ENCODE measurements around the gene CYP4F12. TPM values are rescaled to one million over a fixed set of nuclear protein-coding genes. Genes with fewer than 3 reads are reported as not detected.

Gene CYP4F12
- total RNA-seq, 1 donor from 2014 or later, result 1.0 TPM

GRCh38 chr19:15636026-15636425 lies 36.9 kb upstream of the CYP4F12 start:
- H3K9ac ChIP-seq (ENCODE audit: low read depth in 1 of 3, low read length in 3 of 3), result no peak overlapping the region
- H3K36me3 ChIP-seq (ENCODE audit: control insufficient read depth in 3 of 3, insufficient read depth in 3 of 3, low read length in 3 of 3), result no peaks in the 10 kb centered on the region
- H3K4me3 ChIP-seq (ENCODE audit: low read length in 3 of 3), result no peak overlapping the region
- no peak overlapping the region for H3K27ac ChIP-seq (ENCODE audit: low read depth, low read length)
- peaks cover 0 to 6% (median 3%) of the 10 kb centered on the region in 3 donors for H3K27me3 ChIP-seq (ENCODE audit: control insufficient read depth in 3 of 3, insufficient read depth in 3 of 3, low read length in 3 of 3)
- H3K9me3 ChIP-seq (ENCODE audit: control insufficient read depth in 3 of 3, low read length in 3 of 3), result no peaks in the 10 kb centered on the region
- no peaks in the 10 kb centered on the region for H3K4me1 ChIP-seq (ENCODE audit: control insufficient read depth in 3 of 3, insufficient read depth in 3 of 3, low read length in 3 of 3)

DNA sequence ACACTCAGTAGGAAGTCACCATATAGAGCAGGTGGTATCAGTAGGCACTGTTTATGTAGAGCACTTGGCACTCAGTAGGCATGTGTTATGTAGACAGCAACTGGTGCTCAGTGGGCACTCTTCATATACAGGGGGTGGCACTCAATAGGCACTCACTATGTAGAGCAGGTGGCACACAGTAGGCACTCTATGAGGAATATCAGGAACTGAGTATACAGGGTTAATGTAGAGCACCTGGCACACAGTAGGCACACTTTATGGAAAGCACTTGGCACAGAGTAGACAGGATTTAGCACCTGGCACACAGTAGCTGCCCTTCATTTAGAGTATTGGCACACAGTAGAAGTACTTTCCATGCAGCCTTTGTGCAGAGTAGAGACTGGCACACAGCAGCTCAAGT lies 33.3 kb upstream of the CYP4F12 start:
- peaks cover 0 to 6% (median 3%) of the 10 kb centered on the region in 3 donors for H3K27me3 ChIP-seq (ENCODE audit: control insufficient read depth in 3 of 3, insufficient read depth in 3 of 3, low read length in 3 of 3)
- no peaks in the 10 kb centered on the region for H3K9me3 ChIP-seq (ENCODE audit: control insufficient read depth in 3 of 3, low read length in 3 of 3)
- no peak overlapping the region for H3K27ac ChIP-seq (ENCODE audit: low read depth, low read length)
- no peak overlapping the region for H3K4me3 ChIP-seq (ENCODE audit: low read length in 3 of 3)
- H3K9ac ChIP-seq (ENCODE audit: low read depth in 1 of 3, low read length in 3 of 3), result no peak overlapping the region
- H3K4me1 ChIP-seq (ENCODE audit: control insufficient read depth in 3 of 3, insufficient read depth in 3 of 3, low read length in 3 of 3), result no peaks in the 10 kb centered on the region
- no peaks in the 10 kb centered on the region for H3K36me3 ChIP-seq (ENCODE audit: control insufficient read depth in 3 of 3, insufficient read depth in 3 of 3, low read length in 3 of 3)

DNA sequence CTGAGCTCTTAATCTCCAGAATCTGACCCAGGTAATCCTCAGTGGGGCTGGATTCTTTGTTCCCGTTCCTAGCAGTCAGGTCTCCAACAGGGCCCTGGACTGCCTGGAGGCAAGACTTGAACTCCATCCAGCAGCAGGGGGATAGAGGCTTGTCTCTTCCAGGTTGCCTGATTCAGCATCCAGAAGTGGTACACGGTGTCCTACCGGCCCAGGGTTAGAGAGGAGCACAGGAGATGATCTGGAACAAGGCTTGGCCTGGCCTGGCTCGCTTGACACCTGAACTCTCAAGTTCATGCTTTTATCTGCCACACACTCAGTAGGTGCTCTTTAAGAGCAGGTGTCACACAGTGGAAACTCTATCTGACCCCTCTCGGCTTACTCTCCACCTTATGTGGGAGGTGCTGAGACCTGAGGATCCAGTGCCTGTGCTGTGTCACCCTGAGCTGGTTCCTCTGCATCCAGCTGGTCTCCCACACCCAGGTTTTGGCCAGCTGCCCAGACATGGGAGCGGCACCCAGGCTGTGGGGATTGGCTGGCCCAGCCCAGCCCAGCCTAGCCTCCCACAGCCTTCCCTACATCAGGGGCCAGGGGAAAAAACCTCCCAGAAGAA lies 32.5 kb upstream of the CYP4F12 start, which contains the start of gene CYP4F3:
TSS of gene CYP4F3 (plus strand) at position 604 of the 610 bp plus-strand sequence. CDS start 519 bp downstream, outside the sequence.
- no peak within 1 kb of the TSS for H3K9ac ChIP-seq (ENCODE audit: low read depth in 1 of 3, low read length in 3 of 3)
- no peak within 1 kb of the TSS for H3K27ac ChIP-seq (ENCODE audit: low read depth, low read length)
- H3K4me1 ChIP-seq (ENCODE audit: control insufficient read depth in 3 of 3, insufficient read depth in 3 of 3, low read length in 3 of 3), result no peaks in the 10 kb centered on the region
- H3K36me3 ChIP-seq (ENCODE audit: control insufficient read depth in 3 of 3, insufficient read depth in 3 of 3, low read length in 3 of 3), result no peaks in the 10 kb centered on the region
- H3K4me3 ChIP-seq (ENCODE audit: low read length in 3 of 3), result no peak within 1 kb of the TSS
- no peaks in the 10 kb centered on the region for H3K9me3 ChIP-seq (ENCODE audit: control insufficient read depth in 3 of 3, low read length in 3 of 3)
- H3K27me3 ChIP-seq (ENCODE audit: control insufficient read depth in 3 of 3, insufficient read depth in 3 of 3, low read length in 3 of 3), result peaks cover 0 to 6% (median 1%) of the 10 kb centered on the region in 3 donors

DNA sequence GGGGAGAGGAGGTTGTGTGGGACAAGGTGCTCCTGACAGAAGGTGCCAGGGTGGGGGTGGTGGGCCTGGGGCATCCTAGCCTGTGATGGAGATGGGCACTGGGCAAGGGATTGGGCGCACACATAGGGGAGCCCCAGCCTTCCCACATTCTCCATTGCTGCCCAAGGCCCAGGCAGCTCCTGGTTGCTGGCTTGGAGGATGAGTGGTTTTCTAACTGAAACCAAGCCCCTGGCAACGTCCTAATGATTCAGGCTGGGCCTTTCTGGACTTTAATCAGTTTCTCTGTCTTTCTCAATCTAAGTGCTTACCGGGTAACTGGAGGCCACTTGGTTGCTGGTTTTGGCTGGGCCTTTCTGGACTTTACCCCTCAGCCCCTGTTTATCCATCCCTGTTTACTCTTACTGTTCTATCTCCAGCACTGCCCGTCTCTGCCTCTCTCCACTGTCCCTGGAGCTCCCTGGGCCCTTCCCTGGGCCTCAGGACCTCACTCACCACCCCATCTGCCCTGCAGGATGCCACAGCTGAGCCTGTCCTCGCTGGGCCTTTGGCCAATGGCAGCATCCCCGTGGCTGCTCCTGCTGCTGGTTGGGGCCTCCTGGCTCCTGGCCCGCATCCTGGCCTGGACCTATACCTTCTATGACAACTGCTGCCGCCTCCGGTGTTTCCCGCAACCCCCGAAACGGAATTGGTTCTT lies 31.8 kb upstream of the CYP4F12 start:
- Histone ChIP-seq H3K27ac (ENCODE audit: low read depth, low read length) (no peak overlapping the region), H3K9ac (ENCODE audit: low read depth in 1 of 3, low read length in 3 of 3) (no peak overlapping the region), H3K4me1 (ENCODE audit: control insufficient read depth in 3 of 3, insufficient read depth in 3 of 3, low read length in 3 of 3) (no peaks in the 10 kb centered on the region), H3K4me3 (ENCODE audit: low read length in 3 of 3) (no peak overlapping the region), H3K9me3 (ENCODE audit: control insufficient read depth in 3 of 3, low read length in 3 of 3) (no peaks in the 10 kb centered on the region), H3K27me3 (ENCODE audit: control insufficient read depth in 3 of 3, insufficient read depth in 3 of 3, low read length in 3 of 3) (peaks cover 0 to 3% (median 0%) of the 10 kb centered on the region in 3 donors), H3K36me3 (ENCODE audit: control insufficient read depth in 3 of 3, insufficient read depth in 3 of 3, low read length in 3 of 3) (no peaks in the 10 kb centered on the region)

DNA sequence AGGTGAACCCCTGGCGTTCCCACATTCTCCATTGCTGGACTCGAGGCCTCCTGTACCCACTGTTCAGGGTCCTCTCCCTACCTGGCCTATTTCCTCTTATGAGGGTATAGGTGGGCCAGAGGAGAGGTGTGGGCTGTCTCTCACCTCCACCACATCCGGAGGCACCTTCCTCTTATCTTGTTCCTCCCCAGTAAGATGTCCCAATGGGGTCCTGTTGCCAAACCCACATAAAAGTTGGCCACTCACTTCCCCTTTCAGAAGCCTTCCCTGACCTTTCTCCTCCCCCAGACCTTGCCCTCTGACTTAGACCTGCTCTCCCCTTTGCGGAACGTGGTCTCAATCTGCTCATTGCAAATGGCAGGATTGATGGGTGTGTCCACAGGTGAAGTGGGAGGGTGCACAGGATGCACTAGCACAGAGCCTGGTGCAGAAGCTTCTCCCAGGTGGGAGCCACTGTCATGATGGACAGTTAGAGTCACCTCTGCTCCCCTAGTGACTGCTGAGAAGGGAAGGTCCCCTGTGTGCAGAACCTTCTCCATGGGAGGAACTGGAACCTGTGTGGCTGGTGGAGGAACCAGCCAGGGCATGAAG lies 30.9 kb upstream of the CYP4F12 start:
- H3K36me3 ChIP-seq (ENCODE audit: control insufficient read depth in 3 of 3, insufficient read depth in 3 of 3, low read length in 3 of 3), result no peaks in the 10 kb centered on the region
- H3K4me1 ChIP-seq (ENCODE audit: control insufficient read depth in 3 of 3, insufficient read depth in 3 of 3, low read length in 3 of 3), result no peaks in the 10 kb centered on the region
- H3K9ac ChIP-seq (ENCODE audit: low read depth in 1 of 3, low read length in 3 of 3), result no peak overlapping the region
- no peak overlapping the region for H3K27ac ChIP-seq (ENCODE audit: low read depth, low read length)
- no peak overlapping the region for H3K4me3 ChIP-seq (ENCODE audit: low read length in 3 of 3)
- peaks cover 0 to 4% (median 2%) of the 10 kb centered on the region in 3 donors for H3K27me3 ChIP-seq (ENCODE audit: control insufficient read depth in 3 of 3, insufficient read depth in 3 of 3, low read length in 3 of 3)
- H3K9me3 ChIP-seq (ENCODE audit: control insufficient read depth in 3 of 3, low read length in 3 of 3), result peaks cover 0 to 4% (median 2%) of the 10 kb centered on the region in 3 donors

GRCh38 chr19:15642807-15643206 lies 30.1 kb upstream of the CYP4F12 start:
- no peak overlapping the region for H3K9ac ChIP-seq (ENCODE audit: low read depth in 1 of 3, low read length in 3 of 3)
- H3K27me3 ChIP-seq (ENCODE audit: control insufficient read depth in 3 of 3, insufficient read depth in 3 of 3, low read length in 3 of 3), result peaks cover 0 to 4% (median 2%) of the 10 kb centered on the region in 3 donors
- H3K9me3 ChIP-seq (ENCODE audit: control insufficient read depth in 3 of 3, low read length in 3 of 3), result peaks cover 0 to 8% (median 2%) of the 10 kb centered on the region in 3 donors
- no peak overlapping the region for H3K27ac ChIP-seq (ENCODE audit: low read depth, low read length)
- H3K4me3 ChIP-seq (ENCODE audit: low read length in 3 of 3), result no peak overlapping the region
- no peaks in the 10 kb centered on the region for H3K4me1 ChIP-seq (ENCODE audit: control insufficient read depth in 3 of 3, insufficient read depth in 3 of 3, low read length in 3 of 3)
- no peaks in the 10 kb centered on the region for H3K36me3 ChIP-seq (ENCODE audit: control insufficient read depth in 3 of 3, insufficient read depth in 3 of 3, low read length in 3 of 3)

DNA sequence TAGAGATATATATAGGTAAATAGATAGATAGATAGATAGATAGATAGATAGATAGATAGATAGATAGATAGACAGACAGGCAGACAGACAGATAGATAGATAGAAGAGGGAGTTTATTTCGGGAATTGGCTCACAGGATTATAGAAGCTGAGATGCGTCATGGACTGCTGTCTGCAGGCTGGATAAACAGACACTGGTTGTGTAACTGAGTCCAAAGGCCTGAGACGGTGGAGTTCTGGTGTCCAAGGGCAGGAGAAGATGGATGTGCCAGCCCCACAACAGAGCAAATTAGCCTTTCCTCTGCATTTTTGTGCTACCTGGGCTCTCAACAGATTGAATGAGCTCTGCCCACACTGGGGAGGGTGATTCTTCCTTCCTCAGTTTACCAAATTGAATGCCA lies 29.5 kb upstream of the CYP4F12 start:
- Histone ChIP-seq H3K36me3 (ENCODE audit: control insufficient read depth in 3 of 3, insufficient read depth in 3 of 3, low read length in 3 of 3) (no peaks in the 10 kb centered on the region), H3K9ac (ENCODE audit: low read depth in 1 of 3, low read length in 3 of 3) (no peak overlapping the region), H3K27ac (ENCODE audit: low read depth, low read length) (no peak overlapping the region), H3K27me3 (ENCODE audit: control insufficient read depth in 3 of 3, insufficient read depth in 3 of 3, low read length in 3 of 3) (peaks cover 0 to 4% (median 2%) of the 10 kb centered on the region in 3 donors), H3K4me1 (ENCODE audit: control insufficient read depth in 3 of 3, insufficient read depth in 3 of 3, low read length in 3 of 3) (no peaks in the 10 kb centered on the region), H3K4me3 (ENCODE audit: low read length in 3 of 3) (no peak overlapping the region), H3K9me3 (ENCODE audit: control insufficient read depth in 3 of 3, low read length in 3 of 3) (peaks cover 0 to 8% (median 2%) of the 10 kb centered on the region in 3 donors)

- Histone ChIP-seq H3K9me3 (ENCODE audit: control insufficient read depth in 3 of 3, low read length in 3 of 3) (peaks cover 0 to 8% (median 2%) of the 10 kb centered on the region in 3 donors), H3K4me3 (ENCODE audit: low read length in 3 of 3) (no peak overlapping the region), H3K9ac (ENCODE audit: low read depth in 1 of 3, low read length in 3 of 3) (no peak overlapping the region), H3K27ac (ENCODE audit: low read depth, low read length) (no peak overlapping the region), H3K4me1 (ENCODE audit: control insufficient read depth in 3 of 3, insufficient read depth in 3 of 3, low read length in 3 of 3) (no peaks in the 10 kb centered on the region), H3K36me3 (ENCODE audit: control insufficient read depth in 3 of 3, insufficient read depth in 3 of 3, low read length in 3 of 3) (no peaks in the 10 kb centered on the region), H3K27me3 (ENCODE audit: control insufficient read depth in 3 of 3, insufficient read depth in 3 of 3, low read length in 3 of 3) (peaks cover 0 to 4% (median 2%) of the 10 kb centered on the region in 3 donors)
Observed at GRCh38 chr19:15644066-15644741, 28.7 kb upstream of the CYP4F12 start.

DNA sequence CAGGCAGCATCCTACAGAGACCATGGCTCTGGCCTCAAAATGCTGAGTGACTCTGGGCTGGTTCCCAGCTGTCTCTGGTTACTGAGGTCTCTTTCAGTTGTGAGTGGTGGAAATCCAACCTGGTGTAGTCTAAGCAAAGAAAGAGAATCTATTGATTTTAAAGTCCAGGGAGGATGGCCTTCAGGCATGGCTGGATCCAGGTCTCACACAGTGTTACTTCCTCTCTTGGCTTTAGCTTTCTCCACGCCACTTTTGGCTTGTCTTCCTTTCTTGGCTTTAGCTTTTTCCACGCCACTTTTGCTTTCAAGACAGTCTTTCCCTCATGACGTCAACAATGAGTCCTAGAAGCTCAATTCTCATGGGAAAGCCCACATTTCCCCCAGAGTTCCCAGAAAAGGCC lies 28.1 kb upstream of the CYP4F12 start:
- Histone ChIP-seq H3K9me3 (ENCODE audit: control insufficient read depth in 3 of 3, low read length in 3 of 3) (peaks cover 0 to 8% (median 2%) of the 10 kb centered on the region in 3 donors), H3K4me1 (ENCODE audit: control insufficient read depth in 3 of 3, insufficient read depth in 3 of 3, low read length in 3 of 3) (no peaks in the 10 kb centered on the region), H3K4me3 (ENCODE audit: low read length in 3 of 3) (no peak overlapping the region), H3K36me3 (ENCODE audit: control insufficient read depth in 3 of 3, insufficient read depth in 3 of 3, low read length in 3 of 3) (no peaks in the 10 kb centered on the region), H3K9ac (ENCODE audit: low read depth in 1 of 3, low read length in 3 of 3) (no peak overlapping the region), H3K27ac (ENCODE audit: low read depth, low read length) (no peak overlapping the region), H3K27me3 (ENCODE audit: control insufficient read depth in 3 of 3, insufficient read depth in 3 of 3, low read length in 3 of 3) (peaks cover 0 to 4% (median 2%) of the 10 kb centered on the region in 3 donors)
